ENCODE results near the gene SELENOT. TPM values are rescaled to one million over a fixed set of nuclear protein-coding genes. Genes with fewer than 3 reads are reported as not detected.
"Not testable (repeated sequence)": the region's sequence is repeated elsewhere in the genome, so short reads cannot be mapped to it uniquely, and the experiment has no call there.

The SELENOT gene
- total RNA-seq, 1 experiment from 2014 or later: 73.8 TPM

DNA sequence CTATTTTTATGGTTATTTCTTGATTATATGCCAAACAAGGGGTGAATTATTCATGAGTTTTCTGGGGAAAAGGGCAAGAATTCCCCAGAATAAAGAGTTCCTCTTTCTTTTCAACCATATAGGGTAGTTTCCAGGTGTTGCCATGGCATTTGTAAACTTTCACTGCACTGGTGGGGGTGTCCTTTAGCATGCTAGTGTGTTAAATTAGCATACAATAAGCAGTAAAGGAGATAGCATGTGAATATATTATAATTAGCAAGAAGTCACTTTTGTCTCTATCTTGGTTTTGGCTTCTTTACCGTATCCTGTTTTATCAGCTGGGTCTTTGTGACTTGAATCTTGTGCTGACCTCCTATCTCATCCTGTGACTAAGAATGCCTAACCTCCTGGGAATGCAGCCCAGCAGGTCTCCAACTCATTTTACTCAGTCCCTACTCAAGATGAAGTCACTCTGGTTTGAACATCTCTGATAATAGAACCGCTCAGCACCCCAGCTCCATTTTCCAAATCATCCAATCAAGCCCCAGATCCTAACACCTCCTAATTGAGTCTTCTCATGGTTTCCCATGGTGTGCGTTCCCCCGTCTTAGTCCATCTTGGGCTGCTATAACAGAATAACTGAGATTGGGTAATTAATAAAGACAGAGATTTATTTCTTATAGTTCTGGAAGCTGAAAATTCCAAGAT is 3.4 kb upstream of the SELENOT start:
- Histone ChIP-seq H3K79me2 (ENCODE audit: insufficient read depth, low read length) (peaks cover 7% of the 10 kb centered on the region; the same call in 1 of the 2 replicates), H4K5ac (ENCODE audit: insufficient read length, low read depth, low read length) (no peak overlapping the region), H3K23ac (ENCODE audit: insufficient read length, low read depth, low read length) (no peak overlapping the region), H3T11ph (ENCODE audit: low read length) (no peak overlapping the region), H3K79me1 (ENCODE audit: insufficient read depth, low read depth, low read length, poor library complexity, severe bottlenecking) (peaks cover 4% of the 10 kb centered on the region), H3K27ac (ENCODE audit: insufficient read length, low read depth, low read length) (peak overlapping the region; percentile 89), H3K9me3 (ENCODE audit: control insufficient read depth, low read depth, low read length) (no peaks in the 10 kb centered on the region), H3K56ac (ENCODE audit: insufficient read length, low read depth, low read length) (no peak overlapping the region), H3K4me1 (ENCODE audit: insufficient read depth, low read length) (peaks cover 6% of the 10 kb centered on the region), H2BK20ac (ENCODE audit: low read depth, low read length, poor library complexity, severe bottlenecking) (no peak overlapping the region), H3K18ac (ENCODE audit: insufficient read length, low read depth, low read length) (peak overlapping the region; percentile 67), H2BK5ac (ENCODE audit: insufficient read length, low read length) (no peak overlapping the region), H2AFZ (ENCODE audit: low read length) (no peak overlapping the region), H4K8ac (replicated peaks; ENCODE audit: insufficient read length, low read depth, low read length) (no peak overlapping the region), H3K4ac (ENCODE audit: low read depth, low read length) (peak overlapping the region; percentile 50; the same call in 1 of the 2 replicates), H4K91ac (ENCODE audit: insufficient read length, low read depth, low read length) (no peak overlapping the region), H3K27me3 (ENCODE audit: insufficient read depth, low read length) (no peaks in the 10 kb centered on the region), H3K9ac (ENCODE audit: extremely low read depth, insufficient read length, low read length) (no peak overlapping the region), H2BK120ac (ENCODE audit: low read depth, low read length, poor library complexity, severe bottlenecking) (no peak overlapping the region), H2BK12ac (ENCODE audit: insufficient read length, low read depth, low read length) (no peak overlapping the region), H2BK15ac (ENCODE audit: low read depth, low read length) (no peak overlapping the region), H4K20me1 (ENCODE audit: control insufficient read depth, insufficient read depth, insufficient read length) (no peaks in the 10 kb centered on the region), H2AK5ac (ENCODE audit: insufficient read length, low read length) (no peak overlapping the region), H3K14ac (ENCODE audit: insufficient read depth, low read length) (peak overlapping the region; percentile 72; the same call in 1 of the 2 replicates), H3K23me2 (ENCODE audit: insufficient read length, low read depth, low read length, poor library complexity, severe bottlenecking) (peaks cover 6% of the 10 kb centered on the region), H3K4me2 (ENCODE audit: insufficient read depth, insufficient read length, low read length) (peak overlapping the region; percentile 46)
- H3K4me1 Mint-ChIP-seq: peaks cover 40 to 49% of the 10 kb centered on the region in 2 experiments
- TF ChIP-seq, protein P1, sequence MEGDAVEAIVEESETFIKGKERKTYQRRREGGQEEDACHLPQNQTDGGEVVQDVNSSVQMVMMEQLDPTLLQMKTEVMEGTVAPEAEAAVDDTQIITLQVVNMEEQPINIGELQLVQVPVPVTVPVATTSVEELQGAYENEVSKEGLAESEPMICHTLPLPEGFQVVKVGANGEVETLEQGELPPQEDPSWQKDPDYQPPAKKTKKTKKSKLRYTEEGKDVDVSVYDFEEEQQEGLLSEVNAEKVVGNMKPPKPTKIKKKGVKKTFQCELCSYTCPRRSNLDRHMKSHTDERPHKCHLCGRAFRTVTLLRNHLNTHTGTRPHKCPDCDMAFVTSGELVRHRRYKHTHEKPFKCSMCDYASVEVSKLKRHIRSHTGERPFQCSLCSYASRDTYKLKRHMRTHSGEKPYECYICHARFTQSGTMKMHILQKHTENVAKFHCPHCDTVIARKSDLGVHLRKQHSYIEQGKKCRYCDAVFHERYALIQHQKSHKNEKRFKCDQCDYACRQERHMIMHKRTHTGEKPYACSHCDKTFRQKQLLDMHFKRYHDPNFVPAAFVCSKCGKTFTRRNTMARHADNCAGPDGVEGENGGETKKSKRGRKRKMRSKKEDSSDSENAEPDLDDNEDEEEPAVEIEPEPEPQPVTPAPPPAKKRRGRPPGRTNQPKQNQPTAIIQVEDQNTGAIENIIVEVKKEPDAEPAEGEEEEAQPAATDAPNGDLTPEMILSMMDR (conservative IDR thresholded peaks at IDR 0.05): no peak
- H3K27me3 Mint-ChIP-seq (ENCODE audit: low read depth): no peaks in the 10 kb centered on the region
- peak overlapping the region in 1 of 2 experiments; percentile 68; a peak in 4 of 5 replicates for H3K4me3 Mint-ChIP-seq
- no CpG with 5 or more reads among the region's 4 CpGs for WGBS (ENCODE audit: extremely low coverage, insufficient read length, low lambda C conversion rate)
- peaks cover 0 to 5% (median 5%) of the 10 kb centered on the region in 3 experiments; a peak in 4 of 7 replicates for H3K36me3 Mint-ChIP-seq (ENCODE audit: insufficient read depth in 1 of 3, low read depth in 3 of 3)
- no peaks in the 10 kb centered on the region for H3K9me3 Mint-ChIP-seq
- peak; percentile 59 for DNase-seq
- H3K27ac Mint-ChIP-seq: peak overlapping the region; percentile 80 to 98 (median 97)

GRCh38 chr3:150600647-150601530 is 2.2 kb upstream of the SELENOT start:
- not testable (repeated sequence) for H2AFZ ChIP-seq (ENCODE audit: low read length); H3T11ph ChIP-seq (ENCODE audit: low read length); H3K14ac ChIP-seq (ENCODE audit: insufficient read depth, low read length); H2BK20ac ChIP-seq (ENCODE audit: low read depth, low read length, poor library complexity, severe bottlenecking); H4K5ac ChIP-seq (ENCODE audit: insufficient read length, low read depth, low read length); H3K4ac ChIP-seq (ENCODE audit: low read depth, low read length); H3K79me1 ChIP-seq (ENCODE audit: insufficient read depth, low read depth, low read length, poor library complexity, severe bottlenecking); H3K9ac ChIP-seq (ENCODE audit: extremely low read depth, insufficient read length, low read length); H4K20me1 ChIP-seq (ENCODE audit: control insufficient read depth, insufficient read depth, insufficient read length); H2BK15ac ChIP-seq (ENCODE audit: low read depth, low read length); H3K36me3 Mint-ChIP-seq (ENCODE audit: insufficient read depth in 1 of 3, low read depth in 3 of 3); H3K27me3 Mint-ChIP-seq (ENCODE audit: low read depth); H3K4me1 ChIP-seq (ENCODE audit: insufficient read depth, low read length); H3K27me3 ChIP-seq (ENCODE audit: insufficient read depth, low read length); H2BK120ac ChIP-seq (ENCODE audit: low read depth, low read length, poor library complexity, severe bottlenecking); H3K23me2 ChIP-seq (ENCODE audit: insufficient read length, low read depth, low read length, poor library complexity, severe bottlenecking); DNase-seq; H3K79me2 ChIP-seq (ENCODE audit: insufficient read depth, low read length); H4K91ac ChIP-seq (ENCODE audit: insufficient read length, low read depth, low read length); H4K8ac ChIP-seq (replicated peaks; ENCODE audit: insufficient read length, low read depth, low read length); H3K9me3 Mint-ChIP-seq; H2BK12ac ChIP-seq (ENCODE audit: insufficient read length, low read depth, low read length); H3K9me3 ChIP-seq (ENCODE audit: control insufficient read depth, low read depth, low read length); H3K56ac ChIP-seq (ENCODE audit: insufficient read length, low read depth, low read length)
- H3K4me3 Mint-ChIP-seq: peak overlapping the region in 1 of 2 experiments; percentile 96; a peak in 2 of 5 replicates
- H3K27ac Mint-ChIP-seq: peak overlapping the region; percentile 87 to 98 (median 87); a peak in 6 of 7 replicates
- Histone ChIP-seq H2AK5ac (ENCODE audit: insufficient read length, low read length) (peak overlapping the region; percentile 21), H3K27ac (ENCODE audit: insufficient read length, low read depth, low read length) (peak overlapping the region; percentile 89), H2BK5ac (ENCODE audit: insufficient read length, low read length) (peak overlapping the region; percentile 75), H3K23ac (ENCODE audit: insufficient read length, low read depth, low read length) (peak overlapping the region; percentile 23), H3K18ac (ENCODE audit: insufficient read length, low read depth, low read length) (peak overlapping the region; percentile 27), H3K4me2 (ENCODE audit: insufficient read depth, insufficient read length, low read length) (peak overlapping the region; percentile 46)
- no CpG with 5 or more reads among the region's 13 CpGs for WGBS (ENCODE audit: extremely low coverage, insufficient read length, low lambda C conversion rate)
- H3K4me1 Mint-ChIP-seq: peaks cover 45 to 58% of the 10 kb centered on the region in 2 experiments

Data from H9 (cell line).